OCI-LY1 (cell line): ENCODE measurements around the gene DYNC2H1.

Experiments
- EZH2 ChIP-seq: fragments of 200-600 bp; sonication (generic), shearing (Covaris generic); IDR thresholded peaks from 2 replicates; pipeline ENCODE4 v1.8.0; 2017; ENCODE audit warnings: borderline replicate concordance, mixed run types, mild to moderate bottlenecking, antibody characterized with exemption, low read length, moderate library complexity, mixed read lengths
- TF ChIP-seq, protein P1 (sequence below): fragments of 200-600 bp; sonication (generic), shearing (Covaris generic); IDR thresholded peaks from 2 replicates; pipeline ENCODE4 v1.5.1; 2017; ENCODE audit warnings: mild to moderate bottlenecking, antibody characterized with exemption, low read length, moderate library complexity, mixed read lengths

- TF ChIP-seq, protein P1, sequence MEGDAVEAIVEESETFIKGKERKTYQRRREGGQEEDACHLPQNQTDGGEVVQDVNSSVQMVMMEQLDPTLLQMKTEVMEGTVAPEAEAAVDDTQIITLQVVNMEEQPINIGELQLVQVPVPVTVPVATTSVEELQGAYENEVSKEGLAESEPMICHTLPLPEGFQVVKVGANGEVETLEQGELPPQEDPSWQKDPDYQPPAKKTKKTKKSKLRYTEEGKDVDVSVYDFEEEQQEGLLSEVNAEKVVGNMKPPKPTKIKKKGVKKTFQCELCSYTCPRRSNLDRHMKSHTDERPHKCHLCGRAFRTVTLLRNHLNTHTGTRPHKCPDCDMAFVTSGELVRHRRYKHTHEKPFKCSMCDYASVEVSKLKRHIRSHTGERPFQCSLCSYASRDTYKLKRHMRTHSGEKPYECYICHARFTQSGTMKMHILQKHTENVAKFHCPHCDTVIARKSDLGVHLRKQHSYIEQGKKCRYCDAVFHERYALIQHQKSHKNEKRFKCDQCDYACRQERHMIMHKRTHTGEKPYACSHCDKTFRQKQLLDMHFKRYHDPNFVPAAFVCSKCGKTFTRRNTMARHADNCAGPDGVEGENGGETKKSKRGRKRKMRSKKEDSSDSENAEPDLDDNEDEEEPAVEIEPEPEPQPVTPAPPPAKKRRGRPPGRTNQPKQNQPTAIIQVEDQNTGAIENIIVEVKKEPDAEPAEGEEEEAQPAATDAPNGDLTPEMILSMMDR: no peak
- TF ChIP-seq EZH2: no peak
Measured at GRCh38 chr11:103464420-103464819, 355.2 kb downstream of the DYNC2H1 start.
